ENCODE results near the gene ZDHHC1.
"Not testable (repeated sequence)": the region's sequence is repeated elsewhere in the genome, so short reads cannot be mapped to it uniquely, and the experiment has no call there.

The ZDHHC1 gene

DNA sequence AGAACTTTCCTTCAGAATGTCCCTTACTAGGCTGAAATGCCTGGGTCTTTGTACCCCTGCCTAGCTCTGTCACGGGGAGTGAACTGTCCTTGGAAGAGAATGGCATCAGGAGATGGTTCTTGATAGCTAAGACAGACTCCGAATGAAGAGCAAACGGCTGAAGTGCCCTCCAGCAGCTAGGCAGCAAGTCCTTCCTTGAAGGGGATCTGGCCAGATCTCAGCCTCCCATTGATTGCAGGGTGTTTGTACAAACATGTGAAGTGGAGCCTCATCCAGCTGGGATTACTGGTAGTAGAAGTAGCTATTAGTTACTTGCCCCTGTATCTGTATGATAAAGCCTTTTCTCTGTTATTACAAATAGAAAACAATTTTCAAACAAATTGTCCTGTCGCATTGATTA lies 58.7 kb downstream of the ZDHHC1 start:
- DNase-seq = no peak

DNA sequence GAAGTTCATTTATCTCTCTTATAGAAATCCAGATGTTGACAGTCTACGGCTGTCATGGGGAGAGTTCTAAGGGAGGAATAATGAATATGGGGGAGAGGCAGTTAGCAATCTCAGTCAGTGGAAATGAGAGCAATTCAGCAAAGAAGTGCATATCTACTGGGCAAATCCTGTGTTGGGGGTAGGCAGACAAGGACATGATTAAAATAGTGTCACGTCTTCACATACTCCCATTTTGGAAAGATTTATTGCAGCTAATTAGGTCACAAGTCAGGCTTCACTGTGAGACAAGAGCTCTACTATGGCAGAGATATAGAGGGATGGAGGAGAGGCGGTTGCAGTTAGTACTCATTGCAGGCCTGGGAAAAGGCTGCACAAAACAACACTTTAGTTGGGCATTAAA lies 59.9 kb downstream of the ZDHHC1 start:
- no peak for DNase-seq

DNA sequence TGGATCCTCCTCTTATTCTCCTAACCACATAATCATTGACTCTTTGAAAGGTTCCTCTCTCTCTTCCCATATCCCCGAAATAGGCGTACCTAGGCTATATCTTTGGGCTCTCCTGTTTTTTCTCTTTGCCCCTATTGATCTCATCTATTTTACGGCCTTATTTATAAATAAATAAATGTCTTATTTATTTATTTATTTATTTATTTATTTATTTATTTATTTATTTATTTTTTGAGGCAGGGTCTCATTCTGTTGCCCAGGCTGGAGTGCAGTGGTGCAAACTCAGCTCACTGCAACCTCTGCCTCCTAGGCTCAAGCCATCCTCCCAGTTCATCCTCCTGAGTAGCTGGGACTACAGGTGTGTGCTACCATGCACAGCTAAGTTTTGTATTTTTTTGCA lies 63.8 kb downstream of the ZDHHC1 start:
- DNase-seq = not testable (repeated sequence)

DNA sequence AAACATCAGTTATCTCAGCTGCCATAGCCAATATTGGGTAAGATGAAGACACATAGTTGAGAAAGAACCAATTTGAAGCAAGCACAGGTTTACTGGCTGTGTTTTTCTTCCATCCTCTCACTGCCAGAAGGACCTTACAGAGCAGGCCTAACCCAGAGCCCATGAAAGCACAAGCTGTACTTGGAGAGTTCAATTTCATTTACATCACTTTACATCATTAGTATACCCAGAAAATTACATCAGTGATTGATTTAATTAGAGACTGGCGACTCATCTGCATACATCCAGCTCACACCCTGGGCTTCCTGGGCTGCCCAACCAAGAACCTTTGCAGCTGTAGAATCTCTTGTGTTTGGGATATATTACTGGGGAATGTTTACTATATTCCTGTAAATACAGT lies 66.0 kb downstream of the ZDHHC1 start:
- DNase-seq = no peak

DNA sequence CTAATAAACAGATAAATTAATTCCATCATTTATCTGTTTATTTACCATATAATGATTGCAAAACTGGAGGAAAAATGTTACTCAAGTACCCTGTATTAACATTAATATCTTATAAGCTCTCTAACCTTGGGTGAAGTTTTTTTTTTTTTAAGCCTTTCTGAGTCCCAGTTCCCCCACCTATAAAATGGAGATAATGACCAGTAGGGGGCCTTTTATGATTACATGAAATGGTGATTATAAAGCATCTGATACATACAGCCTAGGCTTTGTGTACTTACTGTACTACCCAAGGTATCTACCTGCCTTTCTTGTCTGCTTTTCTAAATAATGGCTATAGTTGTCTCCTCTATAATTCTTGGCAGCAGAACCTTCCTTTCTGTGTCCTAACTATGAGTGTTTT lies 67.1 kb downstream of the ZDHHC1 start:
- peak; percentile 14 to 74 (median 46) for DNase-seq

DNA sequence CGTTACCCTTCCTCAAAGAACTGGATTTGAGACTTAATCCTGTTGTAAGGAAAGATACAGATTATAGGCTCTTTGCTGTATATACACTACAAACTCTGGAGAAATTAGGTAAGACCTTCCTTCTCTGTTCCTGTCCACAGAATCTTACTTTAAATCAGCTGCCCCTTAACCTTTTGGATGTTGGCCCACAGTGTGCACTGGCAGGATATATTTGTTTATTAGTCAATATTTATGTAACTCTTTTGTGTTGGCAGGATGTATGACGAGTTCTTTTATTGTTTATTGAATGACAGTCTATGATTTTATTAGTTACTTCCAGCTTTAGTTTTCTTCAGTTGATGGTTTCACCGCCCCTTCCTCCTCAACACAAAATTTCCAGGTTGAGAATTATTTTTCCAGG lies 69.9 kb downstream of the ZDHHC1 start:
- no peak for DNase-seq

DNA sequence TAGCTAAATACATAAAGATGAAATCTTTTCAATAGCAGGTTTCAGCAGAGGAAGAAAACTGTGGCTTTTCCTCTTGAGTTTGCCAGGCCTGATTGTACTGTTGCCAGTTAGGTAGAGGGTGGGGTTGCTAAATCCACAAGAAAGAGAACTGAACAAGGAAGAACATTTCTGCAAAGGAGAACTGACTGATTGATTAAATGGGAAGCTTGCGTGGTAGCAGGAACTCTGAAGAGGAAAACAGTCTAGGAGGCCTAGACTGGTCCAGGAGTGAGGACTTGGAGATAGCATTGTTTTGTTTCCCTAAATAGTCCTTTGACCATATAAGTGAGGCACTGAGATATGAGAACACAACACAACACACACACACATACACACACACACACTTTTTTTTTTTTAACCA lies 70.9 kb downstream of the ZDHHC1 start:
- DNase-seq = peak; percentile 8 to 35 (median 19)

Data from suppressor macrophage (primary cell).